Parathyroid adenoma (tissue), 2 donors: Measurements from ENCODE around the gene RHCG.

Experiments
- H2AFZ ChIP-seq: fragments of 300-600 bp; sonication (generic); one replicate; pipeline ENCODE4 v1.7.0; 2017; ENCODE audit warnings: antibody characterized with exemption, mild to moderate bottlenecking
- H3K27ac ChIP-seq: fragments of 300-600 bp; sonication (generic); one replicate; pipeline ENCODE4 v1.7.0; 2017
- H3K27me3 ChIP-seq: fragments of 300-600 bp; sonication (generic); one replicate; pipeline ENCODE4 v1.7.0; 2017; ENCODE audit warnings: low read length; ENCODE audit not compliant: control insufficient read depth, insufficient read depth
- H3K36me3 ChIP-seq: fragments of 300-600 bp; sonication (generic); one replicate; pipeline ENCODE4 v1.7.0; 2017; ENCODE audit warnings: low read length; ENCODE audit not compliant: control insufficient read depth, insufficient read depth
- H3K4me1 ChIP-seq: fragments of 300-600 bp; sonication (generic); one replicate; pipeline ENCODE4 v1.7.0; 2017; ENCODE audit warnings: control low read depth
- H3K4me2 ChIP-seq: fragments of 300-600 bp; sonication (generic); one replicate; pipeline ENCODE4 v1.7.0; 2017; ENCODE audit warnings: low read length
- H3K4me3 ChIP-seq: fragments of 300-600 bp; sonication (generic); one replicate; pipeline ENCODE4 v1.7.0; 2017; ENCODE audit warnings: low read depth, low read length
- H3K79me2 ChIP-seq: fragments of 300-600 bp; sonication (generic); one replicate; pipeline ENCODE4 v1.7.0; 2017; ENCODE audit warnings: control low read depth
- H3K9ac ChIP-seq: fragments of 300-600 bp; sonication (generic); one replicate; pipeline ENCODE4 v1.7.0; 2017; ENCODE audit warnings: mild to moderate bottlenecking
- H3K9me3 ChIP-seq: fragments of 300-600 bp; sonication (generic); one replicate; pipeline ENCODE4 v1.7.0; 2017; ENCODE audit warnings: low read length; ENCODE audit not compliant: control insufficient read depth
- TF ChIP-seq, protein P1 (sequence below): fragments of 300-600 bp; sonication (generic); IDR thresholded peaks from one replicate; pipeline ENCODE4 v1.7.0; 2017; ENCODE audit warnings: antibody characterized with exemption, mild to moderate bottlenecking
- donor health status: primary hyperparathyroidism.

The RHCG gene

DNA sequence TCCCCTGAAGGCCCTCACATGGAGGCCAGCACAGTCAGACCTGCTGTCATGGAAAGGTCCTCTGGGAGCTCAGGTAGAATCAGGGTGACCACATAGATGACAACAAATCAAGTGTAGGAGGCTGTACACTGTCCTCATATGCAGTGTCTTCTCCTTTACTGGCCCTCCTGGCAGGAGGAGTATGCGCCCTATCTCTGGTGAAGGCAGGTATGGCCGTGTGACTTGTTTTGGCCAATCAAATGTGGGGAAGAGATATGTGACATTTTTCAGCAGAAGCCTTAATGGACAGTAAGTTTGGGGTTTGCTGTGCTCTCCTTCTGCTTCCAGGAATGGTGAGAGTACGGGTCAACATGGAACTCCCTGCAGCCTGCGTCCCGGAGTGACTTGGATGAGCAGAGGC, 69.9 kb downstream of the RHCG start:
- H3K27ac ChIP-seq, result no peak overlapping the region
- no peak overlapping the region for H3K9ac ChIP-seq
- no peaks in the 10 kb centered on the region for H3K27me3 ChIP-seq
- H3K79me2 ChIP-seq, result no peaks in the 10 kb centered on the region
- no peak overlapping the region for H2AFZ ChIP-seq
- no peaks in the 10 kb centered on the region for H3K9me3 ChIP-seq
- no peaks in the 10 kb centered on the region for H3K36me3 ChIP-seq
- TF ChIP-seq, protein P1, sequence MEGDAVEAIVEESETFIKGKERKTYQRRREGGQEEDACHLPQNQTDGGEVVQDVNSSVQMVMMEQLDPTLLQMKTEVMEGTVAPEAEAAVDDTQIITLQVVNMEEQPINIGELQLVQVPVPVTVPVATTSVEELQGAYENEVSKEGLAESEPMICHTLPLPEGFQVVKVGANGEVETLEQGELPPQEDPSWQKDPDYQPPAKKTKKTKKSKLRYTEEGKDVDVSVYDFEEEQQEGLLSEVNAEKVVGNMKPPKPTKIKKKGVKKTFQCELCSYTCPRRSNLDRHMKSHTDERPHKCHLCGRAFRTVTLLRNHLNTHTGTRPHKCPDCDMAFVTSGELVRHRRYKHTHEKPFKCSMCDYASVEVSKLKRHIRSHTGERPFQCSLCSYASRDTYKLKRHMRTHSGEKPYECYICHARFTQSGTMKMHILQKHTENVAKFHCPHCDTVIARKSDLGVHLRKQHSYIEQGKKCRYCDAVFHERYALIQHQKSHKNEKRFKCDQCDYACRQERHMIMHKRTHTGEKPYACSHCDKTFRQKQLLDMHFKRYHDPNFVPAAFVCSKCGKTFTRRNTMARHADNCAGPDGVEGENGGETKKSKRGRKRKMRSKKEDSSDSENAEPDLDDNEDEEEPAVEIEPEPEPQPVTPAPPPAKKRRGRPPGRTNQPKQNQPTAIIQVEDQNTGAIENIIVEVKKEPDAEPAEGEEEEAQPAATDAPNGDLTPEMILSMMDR, result no peak
- H3K4me3 ChIP-seq, result no peak overlapping the region
- H3K4me2 ChIP-seq, result no peak overlapping the region
- no peaks in the 10 kb centered on the region for H3K4me1 ChIP-seq

DNA sequence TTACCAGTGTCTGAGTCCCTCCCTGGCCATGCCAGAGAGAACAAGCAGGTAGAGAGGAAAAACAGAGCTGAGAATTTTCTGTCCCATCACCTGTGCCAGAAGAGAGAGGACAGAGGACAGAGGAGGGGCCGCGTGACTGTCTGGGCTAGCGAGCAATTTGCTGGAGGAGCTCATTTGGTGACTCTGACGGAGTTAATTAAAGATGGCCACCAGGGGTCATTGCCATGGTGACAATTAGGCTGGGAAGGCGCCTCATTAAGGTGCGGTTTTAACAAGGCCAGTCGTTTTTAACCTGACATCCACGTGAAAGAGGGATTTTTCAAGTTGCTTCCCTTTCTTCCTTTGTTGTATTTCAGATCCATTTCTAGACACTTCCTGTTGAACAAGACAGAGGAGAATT, 72.4 kb downstream of the RHCG start:
- Histone ChIP-seq H3K4me1 (no peaks in the 10 kb centered on the region), H3K9ac (no peak overlapping the region), H3K9me3 (no peaks in the 10 kb centered on the region), H3K36me3 (no peaks in the 10 kb centered on the region), H2AFZ (no peak overlapping the region), H3K4me3 (no peak overlapping the region), H3K27ac (no peak overlapping the region), H3K79me2 (no peaks in the 10 kb centered on the region), H3K4me2 (no peak overlapping the region), H3K27me3 (no peaks in the 10 kb centered on the region)
- TF ChIP-seq, protein P1, result no peak
